Endothelial cell of umbilical vein (primary cell): Measurements from ENCODE around the gene AHI1. TPM values are rescaled to one million over a fixed set of nuclear protein-coding genes. Genes with fewer than 3 reads are reported as not detected.

Experiments used
- BruUV-seq: library from RNA; stranded (reverse); fragments of 400-500 nt; replicated peaks from 2 replicates; lab custom pipeline; 2021; lab: Mats Ljungman, UMichigan
- CTCF ChIA-PET: fragments of 300-600, 350-600 bp; sonication (Branson Sonifier 250); formaldehyde crosslinking; loops from one replicate; lab custom pipeline; 2021; ENCODE audit warnings: antibody characterized with exemption, inconsistent platforms; lab: Charles Lee
- POLR2A ChIA-PET: fragments of 300-600, 350-600 bp; sonication (Branson Sonifier 250); formaldehyde crosslinking; loops from one replicate; lab custom pipeline; 2021; ENCODE audit warnings: antibody characterized with exemption, inconsistent platforms; lab: Charles Lee
- DNase-seq: peaks from one replicate; pipeline ENCODE4 v3.0.0-alpha.2; 2011; ENCODE audit warnings: low read depth, low spot score
- FAIRE-seq: peaks from 2 replicates; lab custom pipeline; 2011; peaks lifted over from hg19 to GRCh38; lab: Jason Lieb, UNC
- H2AFZ ChIP-seq: 2 replicates; pipeline ENCODE4 v1.6.0; 2012; ENCODE audit warnings: low read depth, low read length, control low read depth, inconsistent platforms
- H3K27ac ChIP-seq: 2 replicates; pipeline ENCODE4 v1.5.1; 2011; ENCODE audit warnings: low read depth, mild to moderate bottlenecking, control low read depth, low read length, moderate library complexity; ENCODE audit not compliant: insufficient read depth
- H3K27me3 ChIP-seq, 2 experiments: 2 replicates each; pipeline versions ENCODE4 v1.6.0 to v1.6.1; 2011; ENCODE audit warnings: low read length in 2 of 2, mixed read lengths in 1 of 2; ENCODE audit not compliant: control insufficient read depth in 2 of 2, insufficient read depth in 2 of 2
- H3K36me3 ChIP-seq, 2 experiments: 2 replicates in 1 of 2; 3 replicates in 1 of 2; pipeline ENCODE4 v1.5.1; 2011; ENCODE audit warnings: low read length in 2 of 2, mild to moderate bottlenecking in 1 of 2, moderate library complexity in 1 of 2; ENCODE audit not compliant: control insufficient read depth in 2 of 2, insufficient read depth in 2 of 2; ENCODE audit errors: extremely low read depth in 1 of 2
- H3K4me1 ChIP-seq: 3 replicates; pipeline ENCODE4 v1.5.1; 2011; ENCODE audit warnings: mild to moderate bottlenecking, low read length; ENCODE audit not compliant: control insufficient read depth, insufficient read depth; ENCODE audit errors: extremely low read depth
- H3K4me2 ChIP-seq: 2 replicates; pipeline ENCODE4 v1.6.1; 2011; ENCODE audit warnings: low read length, control low read depth, mixed read lengths; ENCODE audit not compliant: insufficient read depth
- H3K4me3 ChIP-seq, 3 experiments: fragments of 200-600 bp in 1 of 3; sonication (generic), shearing (Covaris generic) in 1 of 3; replicated peaks in 1 of 3; 2 replicates each; pipeline ENCODE4 v1.5.1; 2011 to 2016; ENCODE audit warnings: control low read depth in 3 of 3, low read length in 3 of 3, mild to moderate bottlenecking in 2 of 3, inconsistent platforms in 1 of 3, low read depth in 1 of 3, moderate library complexity in 1 of 3; ENCODE audit not compliant: insufficient read depth in 1 of 3
- H3K79me2 ChIP-seq: 2 replicates; pipeline ENCODE4 v1.6.0; 2012; ENCODE audit warnings: low read length, inconsistent platforms; ENCODE audit not compliant: control insufficient read depth, insufficient read depth
- H3K9ac ChIP-seq: replicated peaks from 2 replicates; pipeline ENCODE3; 2011; ENCODE audit warnings: low read length, control low read depth; ENCODE audit not compliant: insufficient read depth; ENCODE audit errors: extremely low read depth
- H3K9me1 ChIP-seq: replicated peaks from 3 replicates; pipeline ENCODE4 v1.6.0; 2011; ENCODE audit warnings: mild to moderate bottlenecking, low read length; ENCODE audit not compliant: control insufficient read depth, insufficient read depth; ENCODE audit errors: extremely low read depth
- H3K9me3 ChIP-seq: replicated peaks from 2 replicates; pipeline ENCODE4 v1.5.1; 2012; ENCODE audit warnings: low read length, inconsistent platforms; ENCODE audit not compliant: control insufficient read depth, insufficient read depth
- H4K20me1 ChIP-seq: replicated peaks from 2 replicates; pipeline ENCODE3; 2011; ENCODE audit warnings: mild to moderate bottlenecking, low read length; ENCODE audit not compliant: control insufficient read depth, insufficient read depth; ENCODE audit errors: extremely low read depth
- CTCF ChIP-seq, 2 donors: IDR thresholded peaks; 1 replicate in 1 of 2; 2 replicates in 1 of 2; pipeline ENCODE4 v1.5.1; 2011; ENCODE audit warnings: low read length in 2 of 2, mild to moderate bottlenecking in 2 of 2, moderate library complexity in 2 of 2, control low read depth in 1 of 2, inconsistent platforms in 1 of 2, low read depth in 1 of 2; ENCODE audit not compliant: insufficient read depth in 1 of 2; ENCODE audit errors: extremely low read depth in 1 of 2
- EZH2 ChIP-seq: IDR thresholded peaks from 2 replicates; pipeline ENCODE4 v1.6.1; 2012; ENCODE audit warnings: borderline replicate concordance, low read depth, mild to moderate bottlenecking, moderate library complexity, low read length, inconsistent platforms; ENCODE audit not compliant: severe bottlenecking
- FOS ChIP-seq: IDR thresholded peaks from 2 replicates; pipeline ENCODE4 v1.6.1; 2011; ENCODE audit warnings: mild to moderate bottlenecking, low read length, moderate library complexity, borderline replicate concordance; ENCODE audit not compliant: insufficient read depth
- GATA2 ChIP-seq: IDR thresholded peaks from 2 replicates; pipeline ENCODE4 v1.7.0; 2011; ENCODE audit warnings: low read depth, mild to moderate bottlenecking, moderate library complexity, mixed read lengths, low read length; ENCODE audit not compliant: insufficient read length, insufficient read depth
- JUN ChIP-seq: IDR thresholded peaks from 2 replicates; pipeline ENCODE4 v1.6.1; 2011; ENCODE audit warnings: borderline replicate concordance, low read depth; ENCODE audit not compliant: insufficient read length, insufficient read depth
- MAX ChIP-seq: IDR thresholded peaks from 2 replicates; pipeline ENCODE4 v1.6.1; 2011; ENCODE audit not compliant: insufficient read depth, insufficient read length
- MYC ChIP-seq: IDR thresholded peaks from one replicate; pipeline ENCODE4 v1.6.1; 2011; ENCODE audit warnings: mild to moderate bottlenecking, low read depth, low read length
- POLR2A ChIP-seq: IDR thresholded peaks from 2 replicates; pipeline ENCODE4 v1.6.1; 2012; ENCODE audit warnings: low read depth, mild to moderate bottlenecking, control low read depth, low read length
- POLR2AphosphoS5 ChIP-seq: IDR thresholded peaks from 2 replicates; pipeline ENCODE4 v1.6.1; 2012; ENCODE audit warnings: low read depth, mild to moderate bottlenecking, control low read depth, low read length, moderate library complexity; ENCODE audit not compliant: insufficient read depth
- dilution Hi-C: fragments of 300-500 bp; cut with MboI; formaldehyde crosslinking; loops from one replicate; pipeline ENCODE4 v1.15.0; 2019; ENCODE audit warnings: low sequenced_read_pairs; ENCODE audit not compliant: extremely low pct_ligation_motif_present
- intact Hi-C: fragments of 100-400 bp; cut with micrococcal nuclease; formaldehyde crosslinking; loops from one replicate; pipeline ENCODE4 v1.10.0; 2022
- polyA plus RNA-seq, 4 experiments: library from polyadenylated mRNA; depleted of rRNA in 3 of 4; stranded (reverse) in 3 of 4; unstranded in 1 of 4; fragments of >200 nt; gene quantifications; 2 replicates each; pipeline versions ENCODE4 v1.2.1 to v1.2.3, GENCODE V29; 2011 to 2012; ENCODE audit warnings: missing spikeins in 1 of 4
- total RNA-seq: library from RNA; stranded (reverse); gene quantifications from 2 replicates; pipeline ENCODE4 v1.2.3, GENCODE V29; 2021

AHI1 gene
- total and polyA plus RNA-seq, 2 donors (not counting 3 experiments of a cell fraction or from before 2014, with no cell fraction given) = 5.1 to 20.7 TPM

GRCh38 chr6:135268740-135269139, 228.8 kb downstream of the AHI1 start:
- CTCF ChIA-PET = interaction anchor here (1.8 kb wide), 1 partner anchor 10 kb away, joined by 7 read pairs; no protein-coding TSS in a partner anchor
- BruUV-seq = no TSS peak
- dilution Hi-C loops = no loop called here

More at GRCh38 chr6:135268740-135269139, 228.8 kb downstream of the AHI1 start:
- no peaks in the 10 kb centered on the region for H3K36me3 ChIP-seq
- intact Hi-C loops = no loop called here
- no peaks in the 10 kb centered on the region for H3K79me2 ChIP-seq
- H3K9ac ChIP-seq = no peak overlapping the region
- FAIRE-seq = no peak
- TF ChIP-seq POLR2A (no peak), MYC (no peak), MAX (no peak), GATA2 (no peak), JUN (no peak), CTCF (IDR thresholded peaks at IDR 0.05; ENCODE audit: extremely low read depth in 1 of 2, insufficient read depth in 1 of 2, low read depth in 1 of 2, low read length in 2 of 2) (no peak), POLR2AphosphoS5 (no peak), EZH2 (no peak), FOS (no peak)
- no peak overlapping the region for H3K4me3 ChIP-seq
- H4K20me1 ChIP-seq = no peaks in the 10 kb centered on the region
- DNase-seq = no peak
- peaks cover 0 to 4% of the 10 kb centered on the region in 2 experiments for H3K27me3 ChIP-seq
- POLR2A ChIA-PET = no interaction called here
- no peak overlapping the region for H2AFZ ChIP-seq
- no peaks in the 10 kb centered on the region for H3K9me3 ChIP-seq
- no peaks in the 10 kb centered on the region for H3K9me1 ChIP-seq
- H3K4me2 ChIP-seq = no peak overlapping the region
- no peaks in the 10 kb centered on the region for H3K4me1 ChIP-seq
- no peak overlapping the region for H3K27ac ChIP-seq
